GM12801 (cell line): ENCODE data around the gene HOMER3.

ENCODE experiments used
- TF ChIP-seq, protein P1 (sequence below): IDR thresholded peaks from one replicate; pipeline ENCODE4 v1.5.1; 2011; ENCODE audit warnings: control low read depth; ENCODE audit not compliant: insufficient read length; ENCODE audit errors: extremely low read depth

HOMER3 gene

DNA sequence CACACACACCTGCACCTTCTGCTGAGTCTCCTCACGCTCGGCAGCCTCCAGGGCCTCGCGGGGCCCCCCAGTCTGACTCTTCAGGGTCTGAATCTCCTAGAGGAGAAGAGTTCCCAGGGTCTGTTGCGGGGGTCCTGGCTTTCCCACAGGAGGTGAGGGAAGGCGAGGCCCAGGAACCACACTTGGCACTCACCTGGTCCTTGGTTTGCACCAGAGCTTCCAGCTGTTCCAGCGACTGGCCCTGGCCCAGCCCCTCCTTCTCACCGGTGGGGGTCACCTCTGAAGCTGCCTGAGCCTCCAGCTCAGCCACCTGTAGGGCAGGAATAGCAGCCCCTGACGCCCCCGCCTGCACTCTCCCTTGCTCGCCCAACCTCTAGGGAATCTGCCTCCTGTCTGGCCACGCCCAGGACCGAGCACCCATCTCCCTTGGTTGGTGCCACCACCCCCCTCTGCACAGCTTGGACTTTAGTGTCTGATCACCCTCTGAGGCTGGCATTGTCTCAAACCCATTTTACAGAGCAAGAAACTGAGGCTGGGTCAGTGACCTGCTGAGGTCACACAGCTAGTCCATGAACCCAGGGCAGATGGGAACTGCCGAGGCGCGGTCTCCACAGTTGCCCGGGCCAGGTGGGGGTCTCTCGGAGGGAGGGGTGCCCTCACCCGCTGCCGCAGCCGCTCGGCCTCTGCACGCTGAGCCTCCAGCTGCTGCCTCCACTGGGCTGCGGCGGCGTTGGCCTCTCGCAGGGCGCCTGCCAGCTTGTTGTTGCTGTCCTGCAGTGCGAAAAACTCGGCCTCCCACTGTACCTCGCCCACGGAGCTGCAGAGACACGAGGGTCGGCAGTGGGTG lies 9.5 kb downstream of the HOMER3 start:
- TF ChIP-seq, protein P1, sequence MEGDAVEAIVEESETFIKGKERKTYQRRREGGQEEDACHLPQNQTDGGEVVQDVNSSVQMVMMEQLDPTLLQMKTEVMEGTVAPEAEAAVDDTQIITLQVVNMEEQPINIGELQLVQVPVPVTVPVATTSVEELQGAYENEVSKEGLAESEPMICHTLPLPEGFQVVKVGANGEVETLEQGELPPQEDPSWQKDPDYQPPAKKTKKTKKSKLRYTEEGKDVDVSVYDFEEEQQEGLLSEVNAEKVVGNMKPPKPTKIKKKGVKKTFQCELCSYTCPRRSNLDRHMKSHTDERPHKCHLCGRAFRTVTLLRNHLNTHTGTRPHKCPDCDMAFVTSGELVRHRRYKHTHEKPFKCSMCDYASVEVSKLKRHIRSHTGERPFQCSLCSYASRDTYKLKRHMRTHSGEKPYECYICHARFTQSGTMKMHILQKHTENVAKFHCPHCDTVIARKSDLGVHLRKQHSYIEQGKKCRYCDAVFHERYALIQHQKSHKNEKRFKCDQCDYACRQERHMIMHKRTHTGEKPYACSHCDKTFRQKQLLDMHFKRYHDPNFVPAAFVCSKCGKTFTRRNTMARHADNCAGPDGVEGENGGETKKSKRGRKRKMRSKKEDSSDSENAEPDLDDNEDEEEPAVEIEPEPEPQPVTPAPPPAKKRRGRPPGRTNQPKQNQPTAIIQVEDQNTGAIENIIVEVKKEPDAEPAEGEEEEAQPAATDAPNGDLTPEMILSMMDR = no peak

DNA sequence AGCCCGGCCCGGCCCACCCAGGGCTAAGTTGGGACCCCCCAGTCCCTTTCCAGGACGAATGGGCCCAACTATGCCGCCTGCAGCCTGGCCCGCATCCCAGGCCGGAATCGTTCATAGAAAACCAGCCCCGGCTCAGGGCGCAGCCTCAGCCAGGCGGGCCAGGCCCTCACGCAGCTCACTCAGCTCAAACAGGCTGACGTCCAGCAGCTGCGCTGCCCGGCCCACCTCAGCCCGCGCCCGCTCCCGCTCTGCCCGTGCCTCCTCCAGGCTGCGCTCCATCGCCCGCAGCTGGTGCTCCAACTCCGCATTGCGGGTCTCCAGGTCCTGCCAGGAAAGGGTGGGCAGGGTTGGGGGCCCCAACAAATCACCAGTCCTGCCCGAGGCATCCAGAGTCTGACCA lies 11.7 kb downstream of the HOMER3 start:
- TF ChIP-seq, protein P1 = no peak

DNA sequence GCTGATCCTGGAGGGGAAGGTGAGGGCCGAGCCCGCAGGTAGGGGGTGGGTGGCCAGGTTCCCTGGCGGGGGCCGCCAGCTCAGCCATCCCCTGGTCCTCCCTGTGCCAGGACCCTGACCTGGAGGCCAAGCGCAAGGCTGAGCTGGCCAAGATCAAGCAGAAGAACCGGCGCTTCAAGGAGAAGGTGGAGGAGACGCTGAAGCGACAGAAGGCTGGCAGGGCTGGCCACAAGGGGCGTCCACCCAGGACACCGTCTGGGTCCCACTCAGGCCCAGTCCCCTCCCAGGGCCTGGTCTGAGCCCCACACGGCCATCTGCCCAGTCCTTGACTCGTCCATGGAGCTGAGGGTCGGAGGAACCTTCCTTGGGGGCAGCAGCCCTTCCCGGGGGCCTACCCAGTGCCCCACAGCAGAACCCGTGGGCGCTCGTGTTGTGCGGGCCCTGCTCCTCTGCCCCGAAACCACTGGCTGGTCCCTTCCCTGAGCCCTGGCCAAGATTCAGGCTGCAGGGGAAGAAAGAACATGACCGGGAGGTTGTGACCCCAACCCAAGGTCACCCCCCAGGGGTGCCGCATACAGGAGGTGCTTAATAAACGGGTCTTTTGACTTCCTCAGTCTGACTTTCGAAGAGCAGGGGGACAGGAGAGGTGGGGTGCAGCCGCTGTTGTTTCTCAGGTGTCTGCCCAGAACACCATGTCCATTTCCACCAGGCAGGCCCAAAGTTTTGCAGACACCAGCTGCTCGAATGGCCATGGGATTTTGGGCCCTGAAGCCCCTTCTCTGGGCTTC lies 12.8 kb downstream of the HOMER3 start:
- TF ChIP-seq, protein P1 = no peak

DNA sequence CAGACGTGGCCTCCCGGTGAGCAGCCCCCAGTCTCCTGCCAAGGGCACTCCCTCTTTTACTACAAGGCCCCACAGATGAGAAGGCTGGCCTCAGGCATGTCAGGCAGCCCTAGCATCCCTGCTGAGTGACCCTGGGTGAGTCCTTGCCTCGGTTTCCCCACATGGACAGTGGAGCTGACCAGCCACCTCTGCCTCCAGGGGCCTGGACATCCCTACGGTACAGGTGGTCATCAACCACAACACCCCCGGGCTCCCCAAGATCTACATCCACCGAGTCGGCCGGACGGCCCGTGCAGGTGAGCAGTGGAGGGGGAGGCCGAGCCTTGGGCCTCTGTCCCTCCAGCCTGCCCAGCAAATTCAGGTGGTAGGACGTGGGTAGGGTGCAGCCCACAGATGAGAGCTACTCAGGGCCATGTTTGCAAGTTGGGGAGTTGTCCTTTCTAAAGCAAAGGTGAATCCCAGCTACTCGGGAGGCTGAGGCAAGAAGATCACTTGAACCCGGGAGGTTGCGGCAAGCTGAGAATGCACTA lies 16.3 kb downstream of the HOMER3 start:
- TF ChIP-seq, protein P1 = no peak

DNA sequence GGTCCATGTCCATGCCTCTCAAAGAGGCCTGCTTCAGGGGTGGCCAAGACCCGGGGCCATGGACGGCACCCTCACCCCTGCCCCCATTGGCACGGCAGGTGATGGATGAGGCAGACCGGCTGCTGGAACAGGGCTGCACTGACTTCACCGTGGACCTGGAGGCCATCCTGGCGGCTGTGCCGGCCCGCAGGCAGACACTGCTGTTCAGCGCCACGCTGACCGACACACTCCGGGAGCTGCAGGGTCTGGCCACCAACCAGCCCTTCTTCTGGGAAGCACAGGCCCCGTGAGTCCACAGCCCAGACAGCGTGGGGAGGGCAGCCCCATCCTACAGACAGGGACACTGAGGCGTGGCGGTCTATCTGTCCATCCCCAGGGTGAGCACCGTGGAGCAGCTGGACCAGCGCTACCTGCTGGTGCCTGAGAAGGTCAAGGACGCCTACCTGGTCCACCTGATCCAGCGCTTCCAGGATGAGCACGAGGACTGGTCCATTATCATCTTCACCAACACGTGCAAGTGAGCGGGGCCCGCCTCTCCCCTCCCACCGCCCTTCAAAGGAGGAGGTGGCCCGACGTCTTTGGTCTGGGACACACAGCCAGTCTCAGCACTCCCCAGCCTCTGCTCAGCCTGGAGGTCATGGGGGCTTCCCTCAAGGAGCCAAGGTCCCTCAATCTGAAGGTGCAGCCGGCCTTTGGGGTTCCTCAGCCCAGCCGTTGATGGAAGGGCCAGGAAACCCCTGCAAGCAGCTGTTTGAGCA lies 18.6 kb downstream of the HOMER3 start:
- TF ChIP-seq, protein P1 = no peak

DNA sequence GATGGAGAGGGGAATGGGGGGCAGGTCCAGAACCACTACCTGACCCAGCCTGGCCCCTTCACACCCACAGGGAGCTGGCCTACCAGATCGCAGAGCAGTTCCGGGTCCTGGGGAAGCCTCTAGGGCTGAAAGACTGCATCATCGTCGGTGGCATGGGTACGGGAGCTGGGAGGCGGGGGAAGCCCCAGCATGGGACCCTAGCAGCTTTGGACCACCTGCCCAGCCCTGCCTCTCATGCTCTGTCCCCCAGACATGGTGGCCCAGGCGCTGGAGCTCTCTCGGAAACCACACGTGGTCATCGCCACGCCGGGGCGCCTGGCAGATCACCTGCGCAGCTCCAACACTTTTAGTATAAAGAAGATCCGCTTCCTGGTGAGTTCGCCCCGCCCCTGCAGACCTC lies 19.4 kb downstream of the HOMER3 start:
- TF ChIP-seq, protein P1 = no peak

DNA sequence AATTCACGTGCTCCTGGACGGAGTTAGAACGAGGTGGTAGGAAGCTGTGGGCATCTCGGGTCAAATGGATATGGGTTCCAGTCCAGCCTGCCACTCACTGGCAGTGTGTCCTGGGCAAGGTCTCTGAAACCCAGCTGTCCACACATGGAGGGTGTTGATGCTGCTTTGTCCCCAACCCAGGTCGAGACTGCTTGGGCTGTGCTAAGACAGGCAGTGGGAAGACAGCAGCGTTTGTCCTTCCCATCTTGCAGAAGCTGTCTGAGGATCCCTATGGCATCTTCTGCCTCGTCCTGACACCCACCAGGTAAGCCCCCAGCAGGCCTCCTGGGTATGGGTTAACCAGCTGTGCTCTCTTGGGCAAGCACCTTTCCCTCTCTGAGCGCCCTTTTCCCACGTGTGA lies 20.6 kb downstream of the HOMER3 start:
- TF ChIP-seq, protein P1 = no peak
